PC-9 (cell line): ENCODE data around the gene ADORA2B.

Source experiments
- CTCF ChIP-seq: fragments of 200-600 bp; sonication (generic); conservative IDR thresholded peaks from 2 replicates; pipeline ENCODE4 v1.6.1; 2017; ENCODE audit warnings: mixed run types, antibody characterized with exemption, mild to moderate bottlenecking, moderate library complexity
- EZH2 ChIP-seq: fragments of 200-600 bp; sonication (generic); IDR thresholded peaks from 2 replicates; pipeline ENCODE4 v1.8.0; 2017; ENCODE audit warnings: antibody characterized with exemption, low read depth

GRCh38 chr17:15981646-15982580, 37.0 kb downstream of the ADORA2B start:
- TF ChIP-seq CTCF (no peak), EZH2 (no peak)
